Measurements from ENCODE around the gene KRT8.

DNA sequence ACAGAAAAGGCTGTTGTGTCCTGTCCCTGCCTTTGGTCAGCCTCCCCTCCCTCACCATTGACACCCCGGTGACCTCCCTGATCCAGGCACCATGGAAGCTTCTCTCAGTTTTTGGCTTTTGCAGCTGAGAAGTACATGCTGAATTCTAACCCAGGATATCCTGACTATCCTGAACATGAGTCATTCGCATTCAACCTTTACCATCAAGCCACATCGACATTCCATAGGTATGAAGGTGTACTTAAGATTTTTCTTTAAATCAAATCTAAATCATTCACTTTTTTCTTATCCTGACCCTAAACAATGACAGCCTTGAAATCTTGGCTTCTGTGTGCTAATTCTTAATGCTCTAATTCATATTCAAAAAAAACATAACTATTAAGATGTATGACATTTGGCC, 47.4 kb downstream of the KRT8 start:
- TF ChIP-seq POLR2A (IDR thresholded peaks at IDR 0.05) = no peak
- TF ChIP-seq, protein P1, sequence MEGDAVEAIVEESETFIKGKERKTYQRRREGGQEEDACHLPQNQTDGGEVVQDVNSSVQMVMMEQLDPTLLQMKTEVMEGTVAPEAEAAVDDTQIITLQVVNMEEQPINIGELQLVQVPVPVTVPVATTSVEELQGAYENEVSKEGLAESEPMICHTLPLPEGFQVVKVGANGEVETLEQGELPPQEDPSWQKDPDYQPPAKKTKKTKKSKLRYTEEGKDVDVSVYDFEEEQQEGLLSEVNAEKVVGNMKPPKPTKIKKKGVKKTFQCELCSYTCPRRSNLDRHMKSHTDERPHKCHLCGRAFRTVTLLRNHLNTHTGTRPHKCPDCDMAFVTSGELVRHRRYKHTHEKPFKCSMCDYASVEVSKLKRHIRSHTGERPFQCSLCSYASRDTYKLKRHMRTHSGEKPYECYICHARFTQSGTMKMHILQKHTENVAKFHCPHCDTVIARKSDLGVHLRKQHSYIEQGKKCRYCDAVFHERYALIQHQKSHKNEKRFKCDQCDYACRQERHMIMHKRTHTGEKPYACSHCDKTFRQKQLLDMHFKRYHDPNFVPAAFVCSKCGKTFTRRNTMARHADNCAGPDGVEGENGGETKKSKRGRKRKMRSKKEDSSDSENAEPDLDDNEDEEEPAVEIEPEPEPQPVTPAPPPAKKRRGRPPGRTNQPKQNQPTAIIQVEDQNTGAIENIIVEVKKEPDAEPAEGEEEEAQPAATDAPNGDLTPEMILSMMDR (IDR thresholded peaks at IDR 0.05) = no peak

All from lower leg skin (tissue), 3 donors.